ENCODE results near the gene GP1BA.
"Not testable (repeated sequence)": the region's sequence is repeated elsewhere in the genome, so short reads cannot be mapped to it uniquely, and the experiment has no call there.

DNA sequence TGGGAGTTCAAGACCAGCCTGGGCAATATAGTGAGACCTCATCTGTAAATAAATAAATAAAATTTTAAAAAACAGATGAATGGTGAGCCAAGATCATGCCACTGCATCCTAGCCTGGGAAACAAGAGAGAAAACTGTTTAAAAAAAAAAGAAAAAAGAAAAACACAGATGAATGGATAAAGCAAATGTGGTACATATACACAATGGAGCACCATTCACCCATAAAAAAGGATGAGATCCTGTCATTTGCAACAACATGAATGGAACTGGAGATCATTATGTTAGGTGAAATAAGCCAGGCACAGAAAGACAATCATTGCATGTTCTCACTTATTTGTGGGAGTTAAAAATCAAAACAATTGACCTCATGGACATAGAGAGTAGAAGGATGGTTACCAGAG, 25.4 kb upstream of the GP1BA start:
- TF ChIP-seq, protein P1, sequence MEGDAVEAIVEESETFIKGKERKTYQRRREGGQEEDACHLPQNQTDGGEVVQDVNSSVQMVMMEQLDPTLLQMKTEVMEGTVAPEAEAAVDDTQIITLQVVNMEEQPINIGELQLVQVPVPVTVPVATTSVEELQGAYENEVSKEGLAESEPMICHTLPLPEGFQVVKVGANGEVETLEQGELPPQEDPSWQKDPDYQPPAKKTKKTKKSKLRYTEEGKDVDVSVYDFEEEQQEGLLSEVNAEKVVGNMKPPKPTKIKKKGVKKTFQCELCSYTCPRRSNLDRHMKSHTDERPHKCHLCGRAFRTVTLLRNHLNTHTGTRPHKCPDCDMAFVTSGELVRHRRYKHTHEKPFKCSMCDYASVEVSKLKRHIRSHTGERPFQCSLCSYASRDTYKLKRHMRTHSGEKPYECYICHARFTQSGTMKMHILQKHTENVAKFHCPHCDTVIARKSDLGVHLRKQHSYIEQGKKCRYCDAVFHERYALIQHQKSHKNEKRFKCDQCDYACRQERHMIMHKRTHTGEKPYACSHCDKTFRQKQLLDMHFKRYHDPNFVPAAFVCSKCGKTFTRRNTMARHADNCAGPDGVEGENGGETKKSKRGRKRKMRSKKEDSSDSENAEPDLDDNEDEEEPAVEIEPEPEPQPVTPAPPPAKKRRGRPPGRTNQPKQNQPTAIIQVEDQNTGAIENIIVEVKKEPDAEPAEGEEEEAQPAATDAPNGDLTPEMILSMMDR (conservative IDR thresholded peaks at IDR 0.05 in 1 of 2, IDR thresholded peaks at IDR 0.05 in 1 of 2; ENCODE audit: low read depth in 1 of 2, low read length in 2 of 2) = not testable (repeated sequence)
- TF ChIP-seq EZH2 (IDR thresholded peaks at IDR 0.05; ENCODE audit: low read length, missing control alignments) = not testable (repeated sequence)
